Peyer's patch (tissue), 4 donors: Measurements from ENCODE around the gene PHKA2. TPM values are rescaled to one million over a fixed set of nuclear protein-coding genes. Genes with fewer than 3 reads are reported as not detected.
"Not testable (repeated sequence)": the region's sequence is repeated elsewhere in the genome, so short reads cannot be mapped to it uniquely, and the experiment has no call there.

ENCODE experiments used
- DNase-seq, 3 donors: peaks; one replicate each; pipeline ENCODE4 v3.0.0-alpha.2; 2017 to 2019
- H3K27ac ChIP-seq, 4 donors: fragments of 200-600 bp; sonication (generic); one replicate each; pipeline ENCODE4 v1.5.1; 2016 to 2019
- H3K27me3 ChIP-seq, 2 donors: fragments of 200-600 bp; sonication (generic); one replicate each; pipeline ENCODE4 v1.5.1; 2019
- H3K36me3 ChIP-seq, 3 donors: fragments of 200-600 bp; sonication (generic); one replicate each; pipeline ENCODE4 v1.5.1; 2016 to 2019
- H3K4me1 ChIP-seq, 4 donors: fragments of 200-600 bp; sonication (generic); one replicate each; pipeline ENCODE4 v1.5.1; 2016 to 2019
- H3K4me3 ChIP-seq, 4 donors: fragments of 200-600 bp; sonication (generic); 1 replicate in 3 of 4; 2 replicates in 1 of 4; pipeline ENCODE4 v1.5.1; 2016 to 2019; ENCODE audit warnings: mild to moderate bottlenecking in 1 of 4
- H3K9me3 ChIP-seq, 4 donors: fragments of 200-600 bp; sonication (generic); one replicate each; pipeline ENCODE4 v1.5.1; 2016 to 2019; ENCODE audit warnings: mild to moderate bottlenecking in 1 of 4
- CTCF ChIP-seq, 6 experiments: fragments of 450-650 bp in 4 of 6; fragments of 200-600 bp in 2 of 6; sonication (generic) in 1 of 6; IDR thresholded peaks; one replicate each; pipeline ENCODE4 v1.5.1; 2017 to 2019; ENCODE audit warnings: antibody characterized with exemption in 6 of 6, mild to moderate bottlenecking in 3 of 6, moderate library complexity in 1 of 6
- POLR2A ChIP-seq, 2 donors: fragments of 450-650 bp; IDR thresholded peaks; one replicate each; pipeline ENCODE4 v1.5.1; 2017; ENCODE audit warnings: antibody characterized with exemption in 2 of 2, mild to moderate bottlenecking in 2 of 2, moderate library complexity in 2 of 2
- total RNA-seq, 4 donors: library from RNA; depleted of rRNA; stranded (reverse); fragments of >200 nt; gene quantifications; one replicate each; pipeline ENCODE4 v1.1.0, GENCODE V29; 2016

The PHKA2 gene
- total RNA-seq, 4 donors from 2014 or later: 34.3 to 98.1 (median 63.7) TPM

DNA sequence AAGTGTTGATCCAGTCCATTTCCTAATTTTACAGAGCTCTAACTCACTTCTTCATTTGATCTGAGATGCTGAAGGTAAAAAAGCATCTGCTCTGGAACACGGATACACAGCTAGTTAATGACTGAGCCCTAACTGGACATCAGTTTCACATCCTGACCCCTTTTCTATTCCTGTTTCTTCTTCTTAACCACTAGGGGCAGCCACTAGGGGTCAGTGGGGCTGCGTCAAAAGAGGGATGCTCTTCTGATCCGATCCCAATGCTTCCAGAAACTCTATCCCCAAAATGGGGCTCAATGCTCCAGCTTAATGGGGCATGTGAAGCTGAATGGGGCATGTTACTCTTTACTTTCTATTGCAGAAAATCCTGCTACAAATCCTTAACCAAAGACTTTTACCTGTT is 33.4 kb upstream of the PHKA2 start:
- Histone ChIP-seq H3K27me3 (no peaks in the 10 kb centered on the region), H3K36me3 (no peaks in the 10 kb centered on the region), H3K9me3 (no peaks in the 10 kb centered on the region), H3K4me1 (no peaks in the 10 kb centered on the region), H3K27ac (no peak overlapping the region), H3K4me3 (no peak overlapping the region)
- no peak for DNase-seq
- no peak for TF ChIP-seq POLR2A (IDR thresholded peaks at IDR 0.05)
- TF ChIP-seq CTCF (IDR thresholded peaks at IDR 0.05): peak in 3 of 6 experiments; percentile 3 to 22 (median 18)

GRCh38 chrX:19016614-19017013 is 32.7 kb upstream of the PHKA2 start:
- H3K27me3 ChIP-seq, H3K4me1 ChIP-seq, H3K9me3 ChIP-seq, H3K36me3 ChIP-seq, H3K4me3 ChIP-seq, DNase-seq, H3K27ac ChIP-seq: not testable (repeated sequence)

DNA sequence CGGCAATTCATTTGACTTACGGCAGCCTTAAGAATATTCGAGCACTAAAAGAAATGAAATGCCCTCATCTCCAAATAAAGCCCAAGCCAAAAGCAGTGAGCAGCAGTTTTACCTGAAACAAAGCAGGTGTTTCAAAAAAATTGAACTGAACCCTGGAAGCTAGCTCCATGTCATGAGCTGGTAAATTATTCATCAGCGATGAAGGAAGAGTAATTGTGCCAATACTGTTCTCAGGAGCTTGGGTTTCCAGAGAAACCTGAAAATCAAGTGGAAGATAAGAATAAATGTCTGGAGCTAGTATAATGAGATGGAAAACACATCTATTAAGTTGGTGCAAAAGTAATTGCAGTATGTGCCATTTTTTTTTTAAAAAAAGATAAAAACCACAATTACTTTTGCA is 24.0 kb upstream of the PHKA2 start:
- TF ChIP-seq CTCF (IDR thresholded peaks at IDR 0.05) (no peak), POLR2A (IDR thresholded peaks at IDR 0.05) (no peak)
- H3K9me3 ChIP-seq: no peaks in the 10 kb centered on the region
- no peak overlapping the region for H3K27ac ChIP-seq
- no peaks in the 10 kb centered on the region for H3K36me3 ChIP-seq
- DNase-seq: no peak
- no peak overlapping the region for H3K4me3 ChIP-seq
- no peaks in the 10 kb centered on the region for H3K4me1 ChIP-seq
- no peaks in the 10 kb centered on the region for H3K27me3 ChIP-seq

DNA sequence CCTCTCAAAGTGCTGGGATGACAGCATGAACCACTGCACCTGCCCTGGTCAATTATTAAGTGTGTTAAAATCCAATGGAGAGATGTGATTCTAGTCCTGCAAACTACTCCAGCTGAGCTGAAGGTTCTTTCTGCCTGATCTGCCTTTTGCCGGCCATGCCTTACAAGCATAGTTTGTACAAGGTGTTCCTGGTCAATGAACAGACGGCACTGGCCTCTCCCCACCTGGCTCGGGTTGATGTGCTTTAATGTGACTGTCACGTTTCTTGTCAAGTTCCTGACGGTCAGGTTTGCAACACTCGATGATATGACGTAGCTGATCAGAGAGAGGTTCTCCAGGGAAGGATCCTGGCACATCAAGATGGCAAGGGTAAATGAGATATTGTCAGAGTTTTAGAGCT is 23.1 kb upstream of the PHKA2 start:
- Histone ChIP-seq H3K27me3 (no peaks in the 10 kb centered on the region), H3K9me3 (no peaks in the 10 kb centered on the region), H3K27ac (no peak overlapping the region), H3K4me3 (no peak overlapping the region), H3K4me1 (no peaks in the 10 kb centered on the region), H3K36me3 (no peaks in the 10 kb centered on the region)
- no peak for DNase-seq
- TF ChIP-seq POLR2A (IDR thresholded peaks at IDR 0.05) (no peak), CTCF (IDR thresholded peaks at IDR 0.05) (no peak)

DNA sequence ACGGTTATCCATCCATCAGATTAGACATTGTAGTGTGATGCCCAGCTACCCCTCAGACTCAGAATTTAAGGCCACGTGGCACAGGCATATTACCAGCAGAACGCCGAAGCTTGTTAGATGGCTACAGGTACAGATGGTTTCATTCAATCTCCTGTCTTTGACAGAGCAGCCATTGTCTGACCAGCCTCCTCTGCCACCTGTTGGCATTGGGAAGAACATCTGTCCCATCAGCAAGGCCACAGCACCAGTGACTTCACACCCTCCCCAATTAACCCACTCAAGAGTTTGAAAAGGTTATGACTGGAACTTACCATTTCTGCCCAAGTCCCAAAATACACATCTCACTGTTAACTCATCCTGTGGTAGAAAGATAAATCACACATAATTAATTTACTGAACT is 22.0 kb upstream of the PHKA2 start:
- Histone ChIP-seq H3K27ac (no peak overlapping the region), H3K36me3 (no peaks in the 10 kb centered on the region), H3K4me1 (no peaks in the 10 kb centered on the region), H3K9me3 (no peaks in the 10 kb centered on the region), H3K4me3 (no peak overlapping the region), H3K27me3 (no peaks in the 10 kb centered on the region)
- DNase-seq: no peak
- TF ChIP-seq POLR2A (IDR thresholded peaks at IDR 0.05) (no peak), CTCF (IDR thresholded peaks at IDR 0.05) (peak in 3 of 6 experiments; percentile 19 to 29 (median 29))

GRCh38 chrX:19003756-19004155 is 19.8 kb upstream of the PHKA2 start:
- no peaks in the 10 kb centered on the region for H3K36me3 ChIP-seq
- DNase-seq: no peak
- H3K9me3 ChIP-seq: no peaks in the 10 kb centered on the region
- H3K27me3 ChIP-seq: no peaks in the 10 kb centered on the region
- TF ChIP-seq CTCF (IDR thresholded peaks at IDR 0.05) (no peak), POLR2A (IDR thresholded peaks at IDR 0.05) (no peak)
- no peaks in the 10 kb centered on the region for H3K4me1 ChIP-seq
- no peak overlapping the region for H3K4me3 ChIP-seq
- no peak overlapping the region for H3K27ac ChIP-seq
